Measurements from ENCODE around the gene DNTT. TPM values are rescaled to one million over a fixed set of nuclear protein-coding genes. Genes with fewer than 3 reads are reported as not detected.

The DNTT gene
- total and polyA plus RNA-seq, 2 experiments from 2014 or later: not detected

DNA sequence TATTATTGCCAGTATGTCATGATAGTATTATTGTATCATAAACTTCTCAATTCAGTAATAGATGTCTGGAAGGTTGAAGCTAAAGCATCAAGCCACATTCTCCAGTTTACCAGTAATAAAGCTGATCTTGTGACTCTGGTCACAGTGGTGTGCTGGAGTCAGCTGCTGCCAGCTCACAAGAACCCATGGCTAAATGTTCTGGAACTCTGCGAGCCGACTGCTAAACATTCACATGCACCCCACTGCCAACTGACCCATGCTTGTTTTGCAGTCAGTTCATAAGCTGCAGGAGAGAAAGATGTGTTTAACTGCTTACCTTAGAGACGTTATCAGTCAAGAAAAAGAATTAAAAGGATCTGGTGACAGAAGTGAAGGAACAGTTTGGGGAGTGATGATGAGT, 5.9 kb upstream of the DNTT start:
- no peak overlapping the region for H3K4me3 Mint-ChIP-seq
- Histone ChIP-seq H4K20me1 (replicated peaks; ENCODE audit: insufficient read depth) (no peaks in the 10 kb centered on the region), H3K27me3 (ENCODE audit: insufficient read depth) (no peaks in the 10 kb centered on the region), H3K79me2 (replicated peaks; ENCODE audit: insufficient read depth) (no peaks in the 10 kb centered on the region), H3K36me3 (ENCODE audit: insufficient read depth) (no peaks in the 10 kb centered on the region), H3K4me1 (ENCODE audit: insufficient read depth) (no peaks in the 10 kb centered on the region; the same call in none of the 2 replicates), H3K27ac (ENCODE audit: low read depth) (no peak overlapping the region), H2AFZ (no peak overlapping the region), H3K4me3 (no peak overlapping the region), H3K9me2 (ENCODE audit: insufficient read depth) (0 out of 2 replicates have a peak, but pooled peaks cover 2% of the 10 kb centered on the region), H3K4me2 (no peak overlapping the region), H3F3A (replicated peaks; ENCODE audit: low read depth) (no peaks in the 10 kb centered on the region)
- no peaks in the 10 kb centered on the region for H3K9me3 Mint-ChIP-seq
- no peak overlapping the region for H3K27ac Mint-ChIP-seq
- no peaks in the 10 kb centered on the region for H3K36me3 Mint-ChIP-seq (ENCODE audit: low read depth)
- no peak for ATAC-seq
- peaks cover 14% of the 10 kb centered on the region for H3K4me1 Mint-ChIP-seq
- TF ChIP-seq ZNF331 (CRISPR knock-in tag; IDR thresholded peaks at IDR 0.05; ENCODE audit: low read depth): no peak
- TF ChIP-seq EZH2phosphoT487 (IDR thresholded peaks at IDR 0.05; ENCODE audit: unreplicated experiment): no peak
- TF ChIP-seq, protein P1, sequence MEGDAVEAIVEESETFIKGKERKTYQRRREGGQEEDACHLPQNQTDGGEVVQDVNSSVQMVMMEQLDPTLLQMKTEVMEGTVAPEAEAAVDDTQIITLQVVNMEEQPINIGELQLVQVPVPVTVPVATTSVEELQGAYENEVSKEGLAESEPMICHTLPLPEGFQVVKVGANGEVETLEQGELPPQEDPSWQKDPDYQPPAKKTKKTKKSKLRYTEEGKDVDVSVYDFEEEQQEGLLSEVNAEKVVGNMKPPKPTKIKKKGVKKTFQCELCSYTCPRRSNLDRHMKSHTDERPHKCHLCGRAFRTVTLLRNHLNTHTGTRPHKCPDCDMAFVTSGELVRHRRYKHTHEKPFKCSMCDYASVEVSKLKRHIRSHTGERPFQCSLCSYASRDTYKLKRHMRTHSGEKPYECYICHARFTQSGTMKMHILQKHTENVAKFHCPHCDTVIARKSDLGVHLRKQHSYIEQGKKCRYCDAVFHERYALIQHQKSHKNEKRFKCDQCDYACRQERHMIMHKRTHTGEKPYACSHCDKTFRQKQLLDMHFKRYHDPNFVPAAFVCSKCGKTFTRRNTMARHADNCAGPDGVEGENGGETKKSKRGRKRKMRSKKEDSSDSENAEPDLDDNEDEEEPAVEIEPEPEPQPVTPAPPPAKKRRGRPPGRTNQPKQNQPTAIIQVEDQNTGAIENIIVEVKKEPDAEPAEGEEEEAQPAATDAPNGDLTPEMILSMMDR (conservative IDR thresholded peaks at IDR 0.05; ENCODE audit: low read depth in 2 of 2): no peak
- no peak for DNase-seq (ENCODE audit: low spot score)
- peaks cover 6% of the 10 kb centered on the region for H3K27me3 Mint-ChIP-seq (ENCODE audit: insufficient read depth, low read depth, poor library complexity)

DNA sequence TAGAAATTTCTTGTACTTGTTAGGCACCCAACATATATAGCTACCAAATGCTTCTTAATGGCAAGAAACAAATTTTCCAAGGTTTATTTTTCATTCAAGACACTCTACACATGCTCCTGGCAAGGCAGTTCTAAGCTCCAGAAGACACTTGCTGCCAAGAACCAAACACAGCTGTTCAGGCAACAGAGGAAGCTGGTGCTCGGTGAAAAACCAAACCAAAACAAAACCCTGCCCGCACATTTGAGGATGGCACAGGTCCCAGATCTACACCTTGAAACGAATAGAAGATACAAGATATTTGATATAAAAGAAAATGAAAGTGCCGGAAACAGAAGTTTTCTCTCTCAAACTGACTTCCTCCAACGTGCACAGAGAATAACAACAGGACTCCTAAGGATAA, 4.9 kb upstream of the DNTT start:
- no peaks in the 10 kb centered on the region for H3K36me3 ChIP-seq (ENCODE audit: insufficient read depth)
- H3K27me3 ChIP-seq (ENCODE audit: insufficient read depth): no peaks in the 10 kb centered on the region
- DNase-seq (ENCODE audit: low spot score) (no peak), ATAC-seq (no peak)
- Mint-ChIP-seq H3K4me3 (no peak overlapping the region), H3K36me3 (ENCODE audit: low read depth) (no peaks in the 10 kb centered on the region), H3K9me3 (no peaks in the 10 kb centered on the region), H3K27me3 (ENCODE audit: insufficient read depth, low read depth, poor library complexity) (peaks cover 9% of the 10 kb centered on the region), H3K27ac (no peak overlapping the region), H3K4me1 (peaks cover 11% of the 10 kb centered on the region)
- TF ChIP-seq POLR2AphosphoS5 (IDR thresholded peaks at IDR 0.05; ENCODE audit: low read depth): no peak
- H3K79me2 ChIP-seq (replicated peaks; ENCODE audit: insufficient read depth): no peaks in the 10 kb centered on the region
- H2AFZ ChIP-seq: peak overlapping the region; percentile 43; the same call in 1 of the 2 replicates
- H3K9me2 ChIP-seq (ENCODE audit: insufficient read depth): 0 out of 2 replicates have a peak, but pooled peaks cover 2% of the 10 kb centered on the region
- no peaks in the 10 kb centered on the region for H4K20me1 ChIP-seq (replicated peaks; ENCODE audit: insufficient read depth)
- H3F3A ChIP-seq (replicated peaks; ENCODE audit: low read depth): no peaks in the 10 kb centered on the region
- H3K4me2 ChIP-seq: no peak overlapping the region
- H3K4me1 ChIP-seq (ENCODE audit: insufficient read depth): no peaks in the 10 kb centered on the region
- no peak overlapping the region for H3K27ac ChIP-seq (ENCODE audit: low read depth)
- no peak overlapping the region for H3K4me3 ChIP-seq

DNA sequence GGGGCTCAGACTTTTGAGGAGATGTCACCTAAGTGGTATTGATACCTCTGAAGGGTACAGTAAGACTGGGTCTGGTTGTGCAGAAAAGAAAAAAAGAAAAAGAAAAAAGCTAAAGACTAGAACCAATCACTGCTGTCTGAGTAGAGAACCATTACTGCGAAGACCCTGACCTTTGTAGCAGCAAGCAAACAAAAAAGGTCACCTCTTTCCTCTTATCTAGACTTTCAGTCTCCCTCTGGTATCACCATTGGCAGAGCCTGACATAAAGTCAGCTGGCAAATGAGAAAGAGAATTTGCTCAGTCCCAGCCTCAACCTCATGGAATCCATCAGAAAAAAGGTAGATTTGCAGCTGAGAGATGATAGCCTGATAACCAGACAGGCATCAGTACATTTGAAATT, 2.6 kb upstream of the DNTT start:
- Mint-ChIP-seq H3K27ac (no peak overlapping the region), H3K27me3 (ENCODE audit: insufficient read depth, low read depth, poor library complexity) (peaks cover 9% of the 10 kb centered on the region), H3K9me3 (no peaks in the 10 kb centered on the region), H3K36me3 (ENCODE audit: low read depth) (no peaks in the 10 kb centered on the region), H3K4me1 (peaks cover 16% of the 10 kb centered on the region), H3K4me3 (no peak overlapping the region)
- H4K20me1 ChIP-seq (replicated peaks; ENCODE audit: insufficient read depth): no peaks in the 10 kb centered on the region
- ATAC-seq (no peak), DNase-seq (ENCODE audit: low spot score) (no peak)
- no peaks in the 10 kb centered on the region for H3F3A ChIP-seq (replicated peaks; ENCODE audit: low read depth)
- peak overlapping the region; percentile 98; the same call in 1 of the 2 replicates for H2AFZ ChIP-seq
- H3K27ac ChIP-seq (ENCODE audit: low read depth): no peak overlapping the region
- TF ChIP-seq EZH2phosphoT487 (IDR thresholded peaks at IDR 0.05; ENCODE audit: unreplicated experiment) (no peak), NANOG (IDR thresholded peaks at IDR 0.05; ENCODE audit: borderline replicate concordance) (no peak), CREB1 (CRISPR knock-in tag; IDR thresholded peaks at IDR 0.05; ENCODE audit: low read depth) (no peak), POLR2AphosphoS5 (IDR thresholded peaks at IDR 0.05; ENCODE audit: low read depth) (no peak), STAT1 (IDR thresholded peaks at IDR 0.05; ENCODE audit: unreplicated experiment) (no peak), JUNB (IDR thresholded peaks at IDR 0.05; ENCODE audit: unreplicated experiment) (no peak), ZNF331 (CRISPR knock-in tag; IDR thresholded peaks at IDR 0.05; ENCODE audit: low read depth) (no peak), ZNF114 (CRISPR knock-in tag; IDR thresholded peaks at IDR 0.05) (no peak)
- TF ChIP-seq, protein P2, sequence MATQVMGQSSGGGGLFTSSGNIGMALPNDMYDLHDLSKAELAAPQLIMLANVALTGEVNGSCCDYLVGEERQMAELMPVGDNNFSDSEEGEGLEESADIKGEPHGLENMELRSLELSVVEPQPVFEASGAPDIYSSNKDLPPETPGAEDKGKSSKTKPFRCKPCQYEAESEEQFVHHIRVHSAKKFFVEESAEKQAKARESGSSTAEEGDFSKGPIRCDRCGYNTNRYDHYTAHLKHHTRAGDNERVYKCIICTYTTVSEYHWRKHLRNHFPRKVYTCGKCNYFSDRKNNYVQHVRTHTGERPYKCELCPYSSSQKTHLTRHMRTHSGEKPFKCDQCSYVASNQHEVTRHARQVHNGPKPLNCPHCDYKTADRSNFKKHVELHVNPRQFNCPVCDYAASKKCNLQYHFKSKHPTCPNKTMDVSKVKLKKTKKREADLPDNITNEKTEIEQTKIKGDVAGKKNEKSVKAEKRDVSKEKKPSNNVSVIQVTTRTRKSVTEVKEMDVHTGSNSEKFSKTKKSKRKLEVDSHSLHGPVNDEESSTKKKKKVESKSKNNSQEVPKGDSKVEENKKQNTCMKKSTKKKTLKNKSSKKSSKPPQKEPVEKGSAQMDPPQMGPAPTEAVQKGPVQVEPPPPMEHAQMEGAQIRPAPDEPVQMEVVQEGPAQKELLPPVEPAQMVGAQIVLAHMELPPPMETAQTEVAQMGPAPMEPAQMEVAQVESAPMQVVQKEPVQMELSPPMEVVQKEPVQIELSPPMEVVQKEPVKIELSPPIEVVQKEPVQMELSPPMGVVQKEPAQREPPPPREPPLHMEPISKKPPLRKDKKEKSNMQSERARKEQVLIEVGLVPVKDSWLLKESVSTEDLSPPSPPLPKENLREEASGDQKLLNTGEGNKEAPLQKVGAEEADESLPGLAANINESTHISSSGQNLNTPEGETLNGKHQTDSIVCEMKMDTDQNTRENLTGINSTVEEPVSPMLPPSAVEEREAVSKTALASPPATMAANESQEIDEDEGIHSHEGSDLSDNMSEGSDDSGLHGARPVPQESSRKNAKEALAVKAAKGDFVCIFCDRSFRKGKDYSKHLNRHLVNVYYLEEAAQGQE (IDR thresholded peaks at IDR 0.05; ENCODE audit: unreplicated experiment): no peak
- H3K27me3 ChIP-seq (ENCODE audit: insufficient read depth): no peaks in the 10 kb centered on the region
- 0 out of 2 replicates have a peak, but pooled peaks cover 2% of the 10 kb centered on the region for H3K9me2 ChIP-seq (ENCODE audit: insufficient read depth)
- H3K4me1 ChIP-seq (ENCODE audit: insufficient read depth): no peaks in the 10 kb centered on the region
- no peaks in the 10 kb centered on the region for H3K79me2 ChIP-seq (replicated peaks; ENCODE audit: insufficient read depth)
- H3K4me2 ChIP-seq: no peak overlapping the region
- no peak overlapping the region for H3K4me3 ChIP-seq
- no peaks in the 10 kb centered on the region for H3K36me3 ChIP-seq (ENCODE audit: insufficient read depth)

Measured in GM23338 (cell line).